HEK293T (cell line): ENCODE data around the gene KNTC1.
"Not testable (repeated sequence)": the region's sequence is repeated elsewhere in the genome, so short reads cannot be mapped to it uniquely, and the experiment has no call there.

ENCODE experiments used
- CTCF ChIA-PET: fragments of 350-600 bp; formaldehyde crosslinking; extraction: SDS; loops from one replicate; lab custom pipeline; 2021; ENCODE audit warnings: antibody characterized with exemption, inconsistent platforms; lab: Yijun Ruan, JAX
- POLR2A ChIA-PET: fragments of 350-600 bp; formaldehyde crosslinking; extraction: SDS; loops from one replicate; lab custom pipeline; 2020; ENCODE audit warnings: antibody characterized with exemption, inconsistent platforms; lab: Yijun Ruan, JAX
- DNase-seq: peaks from one replicate; pipeline ENCODE4 v3.0.0; 2012; ENCODE audit warnings: mixed read lengths; ENCODE audit errors: extremely low spot score
- ARNT ChIP-seq: fragments of 450-650 bp; IDR thresholded peaks from 2 replicates; pipeline ENCODE4 v1.6.1; 2017; ENCODE audit warnings: mild to moderate bottlenecking
- BHLHE40 ChIP-seq: fragments of 450-650 bp; IDR thresholded peaks from 2 replicates; pipeline ENCODE4 v1.6.1; 2016; ENCODE audit warnings: mild to moderate bottlenecking, moderate library complexity, borderline replicate concordance
- CTBP1 ChIP-seq: fragments of 450-650 bp; IDR thresholded peaks from 2 replicates; pipeline ENCODE4 v1.6.1; 2016; ENCODE audit warnings: borderline replicate concordance
- ELF4 ChIP-seq: fragments of 450-650 bp; IDR thresholded peaks from 2 replicates; pipeline ENCODE4 v1.6.1; 2017; ENCODE audit warnings: antibody characterized with exemption
- FOXA1 ChIP-seq: fragments of 450-650 bp; IDR thresholded peaks from 2 replicates; pipeline ENCODE4 v1.6.1; 2016; ENCODE audit warnings: mild to moderate bottlenecking
- FOXK2 ChIP-seq: fragments of 450-650 bp; IDR thresholded peaks from 2 replicates; pipeline ENCODE4 v1.6.1; 2016; ENCODE audit warnings: mild to moderate bottlenecking
- FOXM1 ChIP-seq: fragments of 450-650 bp; IDR thresholded peaks from 2 replicates; pipeline ENCODE4 v1.6.1; 2017; ENCODE audit warnings: mild to moderate bottlenecking, borderline replicate concordance
- HDGF ChIP-seq: fragments of 450-650 bp; IDR thresholded peaks from 2 replicates; pipeline ENCODE4 v1.6.1; 2017; ENCODE audit warnings: antibody characterized with exemption, borderline replicate concordance
- L3MBTL2 ChIP-seq: fragments of 450-650 bp; conservative IDR thresholded peaks from 2 replicates; pipeline ENCODE4 v1.6.1; 2016; ENCODE audit warnings: mild to moderate bottlenecking
- LEF1 ChIP-seq: fragments of 450-650 bp; IDR thresholded peaks from 2 replicates; pipeline ENCODE4 v1.6.1; 2017; ENCODE audit warnings: mild to moderate bottlenecking, borderline replicate concordance
- NFRKB ChIP-seq: fragments of 450-650 bp; IDR thresholded peaks from 2 replicates; pipeline ENCODE4 v1.6.1; 2016; ENCODE audit warnings: mild to moderate bottlenecking, moderate library complexity
- SP1 ChIP-seq: fragments of 450-650 bp; IDR thresholded peaks from 2 replicates; pipeline ENCODE4 v1.6.1; 2017
- SUZ12 ChIP-seq: fragments of 450-650 bp; IDR thresholded peaks from 2 replicates; pipeline ENCODE4 v1.6.1; 2016; ENCODE audit warnings: mild to moderate bottlenecking
- TARDBP ChIP-seq: fragments of 450-650 bp; IDR thresholded peaks from 2 replicates; pipeline ENCODE4 v1.6.1; 2016
- ZNF384 ChIP-seq: fragments of 450-650 bp; IDR thresholded peaks from 2 replicates; pipeline ENCODE4 v1.6.1; 2016
- TF ChIP-seq, protein P1 (sequence below): fragments of 450-650 bp; IDR thresholded peaks from 2 replicates; pipeline ENCODE4 v1.6.1; 2016

KNTC1 gene

DNA sequence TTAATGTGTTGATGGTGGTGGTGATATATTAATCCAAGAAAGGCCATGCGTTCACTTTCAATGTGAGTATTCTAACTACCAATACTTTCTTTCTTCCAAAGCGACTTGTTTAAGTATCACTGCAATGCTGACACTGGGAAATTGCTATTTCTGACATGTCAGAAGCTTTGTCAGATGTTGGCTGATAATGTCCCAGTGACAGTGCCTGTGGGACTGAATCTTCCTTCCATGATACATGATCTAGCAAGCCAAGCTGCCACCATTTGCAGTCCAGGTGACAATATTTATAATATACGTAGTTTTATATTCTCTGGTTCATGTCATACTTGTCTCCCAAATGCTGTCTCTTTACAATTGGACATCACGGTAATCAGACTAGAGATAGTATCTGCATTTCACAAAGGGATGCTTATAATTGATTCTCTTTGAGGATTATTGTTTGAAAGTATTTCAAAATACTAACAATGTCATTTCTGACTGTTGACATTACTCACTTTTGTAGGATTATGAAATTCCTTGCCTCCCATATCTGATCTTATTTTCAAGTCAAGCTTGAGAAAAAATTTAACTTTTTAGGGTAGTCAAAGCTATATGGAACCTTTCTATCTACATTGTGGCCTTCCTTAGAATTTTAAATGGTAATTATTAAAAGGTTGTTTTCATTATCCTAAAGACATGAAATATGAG, 57.3 kb downstream of the KNTC1 start:
- ChIA-PET CTCF (no interaction called here), POLR2A (no interaction called here)
- TF ChIP-seq LEF1 = no peak
- TF ChIP-seq HDGF = no peak
- no peak for TF ChIP-seq ELF4
- TF ChIP-seq FOXA1 = no peak
- TF ChIP-seq FOXM1 = no peak
- TF ChIP-seq SP1 = no peak
- TF ChIP-seq BHLHE40 = no peak
- TF ChIP-seq ARNT = no peak
- no peak for TF ChIP-seq FOXK2
- TF ChIP-seq CTBP1 = no peak
- no peak for TF ChIP-seq NFRKB
- no peak for TF ChIP-seq L3MBTL2
- TF ChIP-seq, protein P1, sequence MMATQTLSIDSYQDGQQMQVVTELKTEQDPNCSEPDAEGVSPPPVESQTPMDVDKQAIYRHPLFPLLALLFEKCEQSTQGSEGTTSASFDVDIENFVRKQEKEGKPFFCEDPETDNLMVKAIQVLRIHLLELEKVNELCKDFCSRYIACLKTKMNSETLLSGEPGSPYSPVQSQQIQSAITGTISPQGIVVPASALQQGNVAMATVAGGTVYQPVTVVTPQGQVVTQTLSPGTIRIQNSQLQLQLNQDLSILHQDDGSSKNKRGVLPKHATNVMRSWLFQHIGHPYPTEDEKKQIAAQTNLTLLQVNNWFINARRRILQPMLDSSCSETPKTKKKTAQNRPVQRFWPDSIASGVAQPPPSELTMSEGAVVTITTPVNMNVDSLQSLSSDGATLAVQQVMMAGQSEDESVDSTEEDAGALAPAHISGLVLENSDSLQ = no peak
- no peak for DNase-seq

DNA sequence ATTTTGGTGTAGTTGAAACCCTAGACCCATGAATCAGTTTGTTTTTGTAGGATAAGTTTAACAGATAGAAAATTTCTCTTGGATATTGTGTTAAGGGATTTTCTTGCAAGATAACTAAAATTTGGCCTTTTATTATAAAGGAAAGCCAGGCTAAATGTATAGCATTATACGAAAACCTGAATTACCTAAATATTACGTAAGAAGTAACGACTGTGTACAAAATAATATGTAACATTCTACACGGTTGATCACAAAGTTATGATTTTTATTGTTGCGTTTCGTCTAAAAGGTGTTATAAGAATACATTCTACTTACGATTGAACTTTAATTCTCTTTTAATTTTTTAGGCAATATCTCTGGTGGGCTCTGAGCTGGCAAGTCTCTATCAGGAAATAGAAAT, 63.9 kb downstream of the KNTC1 start:
- no peak for DNase-seq
- ChIA-PET POLR2A (no interaction called here), CTCF (no interaction called here)
- TF ChIP-seq SUZ12 = no peak
- no peak for TF ChIP-seq SP1
- TF ChIP-seq ZNF384 = no peak
- TF ChIP-seq ARNT = no peak
- no peak for TF ChIP-seq LEF1
- TF ChIP-seq HDGF = no peak
- no peak for TF ChIP-seq NFRKB
- TF ChIP-seq, protein P1 = no peak
- no peak for TF ChIP-seq FOXA1
- TF ChIP-seq TARDBP = no peak
- no peak for TF ChIP-seq L3MBTL2
- TF ChIP-seq FOXK2 = no peak
- no peak for TF ChIP-seq CTBP1
- TF ChIP-seq FOXM1 = no peak
- TF ChIP-seq BHLHE40 = no peak

DNA sequence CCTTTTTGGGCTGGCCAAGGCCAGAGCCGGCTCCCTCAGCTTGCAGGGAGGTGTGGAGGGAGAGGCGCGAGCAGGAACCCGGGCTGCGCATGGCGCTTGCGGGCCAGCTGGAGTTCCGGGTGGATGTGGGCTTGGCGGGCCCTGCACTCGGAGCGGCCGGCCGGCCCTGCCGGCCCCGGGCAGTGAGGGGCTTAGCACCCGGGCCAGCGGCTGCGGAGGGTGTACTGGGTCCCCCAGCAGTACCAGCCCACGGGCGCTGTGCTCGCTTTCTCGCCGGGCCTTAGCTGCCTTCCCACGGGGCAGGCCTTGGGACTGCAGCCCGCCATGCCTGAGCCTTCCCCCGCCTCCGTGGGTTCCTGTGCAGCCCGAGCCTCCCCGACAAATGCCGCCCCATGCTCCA, 64.9 kb downstream of the KNTC1 start:
- CTCF ChIA-PET, POLR2A ChIA-PET: not testable (repeated sequence)

DNA sequence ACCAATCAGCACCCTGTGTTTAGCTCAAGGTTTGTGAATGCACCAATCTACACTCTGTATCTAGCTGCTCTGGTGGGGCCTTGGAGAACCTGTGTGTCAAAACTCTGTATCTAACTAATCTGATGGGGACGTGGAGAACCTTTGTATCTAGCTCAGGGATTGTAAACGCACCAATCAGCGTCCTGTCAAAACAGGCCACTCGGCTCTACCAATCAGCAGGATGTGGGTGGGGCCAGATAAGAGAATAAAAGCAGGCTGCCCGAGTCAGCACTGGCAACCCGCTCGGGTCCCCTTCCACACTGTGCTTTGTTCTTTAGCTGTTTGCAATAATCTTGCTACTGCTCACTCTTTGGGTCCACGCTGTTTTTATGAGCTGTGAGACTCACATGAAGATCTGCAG, 65.5 kb downstream of the KNTC1 start:
- DNase-seq, POLR2A ChIA-PET, CTCF ChIA-PET: not testable (repeated sequence)

More for the DNA sequence above, 64.9 kb downstream of the KNTC1 start:
- DNase-seq = not testable (repeated sequence)

DNA sequence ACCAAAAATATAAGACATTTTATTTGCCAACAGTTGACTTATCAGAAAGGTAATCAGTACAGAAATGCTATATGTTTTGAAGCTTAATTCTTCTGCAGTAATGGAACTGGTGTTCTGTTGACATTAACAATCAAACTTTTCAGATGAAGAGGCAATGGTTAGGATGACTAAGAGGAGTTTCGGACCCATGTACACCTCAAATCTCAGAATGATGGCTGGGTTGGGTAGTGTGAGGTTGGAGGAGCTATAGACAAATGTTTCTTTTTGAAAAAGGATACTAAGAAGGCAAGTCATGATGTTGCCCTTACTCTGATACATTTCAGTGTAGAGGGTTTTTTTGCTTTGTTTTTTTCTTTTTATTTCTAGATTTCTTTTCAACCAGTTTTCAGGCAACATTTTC, 66.9 kb downstream of the KNTC1 start:
- ChIA-PET CTCF (interaction anchor here (0.6 to 0.7 kb wide), 2 partner anchors 292 to 564 kb away, joined by 3 to 6 read pairs; no protein-coding TSS in a partner anchor), POLR2A (no interaction called here)
- DNase-seq = no peak
- TF ChIP-seq LEF1 (no peak), ARNT (no peak), TARDBP (no peak)

DNA sequence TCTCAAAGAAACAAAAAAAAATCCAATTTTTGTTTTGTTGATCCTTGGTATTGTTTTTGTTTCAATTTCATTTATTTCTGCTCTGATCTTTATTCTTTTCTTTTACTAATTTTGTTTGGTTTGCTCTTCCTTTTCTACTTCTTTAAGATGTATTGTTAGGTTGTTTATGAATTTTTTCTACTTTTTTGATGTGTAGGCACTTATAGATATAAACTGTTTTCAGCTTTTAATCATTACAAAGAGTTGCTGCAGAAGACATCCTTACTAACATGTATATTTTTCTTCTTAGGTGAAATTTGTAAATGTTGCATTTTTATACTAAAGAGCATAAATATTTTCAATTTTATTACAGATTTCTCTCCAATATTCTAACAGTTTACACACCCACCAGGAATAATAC, 69.8 kb downstream of the KNTC1 start:
- DNase-seq = no peak
- TF ChIP-seq SUZ12 = no peak
- no peak for TF ChIP-seq FOXM1
- CTCF ChIA-PET = no interaction called here

DNA sequence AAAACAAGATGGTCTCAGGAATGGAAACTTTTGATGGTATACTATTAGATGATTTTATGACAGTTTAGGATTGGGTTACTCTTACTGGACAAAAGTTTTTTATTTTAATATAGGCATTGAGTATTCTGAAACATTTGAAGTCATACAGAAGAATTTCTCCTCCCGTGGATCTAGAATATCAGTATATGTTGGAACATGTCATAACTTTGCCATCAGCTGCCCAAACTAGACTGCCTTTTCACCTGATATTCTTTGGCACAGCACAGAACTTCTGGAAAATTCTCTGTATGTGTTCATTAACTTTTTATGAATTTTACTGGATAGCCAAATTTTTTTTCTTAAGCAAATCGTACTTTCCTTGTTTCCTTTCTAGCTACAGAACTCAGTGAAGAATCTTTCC, 75.4 kb downstream of the KNTC1 start:
- ChIA-PET CTCF (no interaction called here), POLR2A (no interaction called here)
- TF ChIP-seq CTBP1 (no peak), FOXM1 (no peak), ZNF384 (no peak), BHLHE40 (no peak), TARDBP (no peak), ELF4 (no peak), ARNT (no peak), NFRKB (no peak), L3MBTL2 (no peak), SP1 (no peak), FOXA1 (no peak), HDGF (no peak), LEF1 (no peak), FOXK2 (no peak), SUZ12 (no peak)
- TF ChIP-seq, protein P1 = no peak
- no peak for DNase-seq

More for the DNA sequence above, 69.8 kb downstream of the KNTC1 start:
- POLR2A ChIA-PET = no interaction called here
